Stimulated activated effector memory CD8-positive, alpha-beta T cell treated with anti-CD3 and anti-CD28 coated beads, Interleukin-12 subunit alpha, Interleukin-12 subunit beta, amount 100 ng/mL, for 72 hours (primary cell): ENCODE results near the gene MYL6B.
"Not testable (repeated sequence)": the region's sequence is repeated elsewhere in the genome, so short reads cannot be mapped to it uniquely, and the experiment has no call there.

Experiments
- ATAC-seq: fragments of 150-1000 bp; cut with Tn5 transposase; 2 replicates; pipeline ENCODE4 v1.10.0; 2021
- DNase-seq, 2 donors: peaks; one replicate each; pipeline ENCODE4 v3.0.0; 2021 to 2022; ENCODE audit warnings: low spot score in 2 of 2
- H3K27ac Mint-ChIP-seq: one replicate; pipeline ENCODE4 v1.8.0; 2022; ENCODE audit warnings: mild to moderate bottlenecking, mixed read lengths
- H3K36me3 Mint-ChIP-seq: one replicate; pipeline ENCODE4 v1.8.0; 2022; ENCODE audit warnings: mild to moderate bottlenecking, mixed read lengths
- H3K4me1 Mint-ChIP-seq: one replicate; pipeline ENCODE4 v1.8.0; 2022; ENCODE audit warnings: mixed read lengths
- H3K4me3 Mint-ChIP-seq: one replicate; pipeline ENCODE4 v1.8.0; 2022; ENCODE audit warnings: mild to moderate bottlenecking, mixed read lengths
- H3K9me3 Mint-ChIP-seq: one replicate; pipeline ENCODE4 v1.8.0; 2022; ENCODE audit warnings: mixed read lengths

MYL6B gene

DNA sequence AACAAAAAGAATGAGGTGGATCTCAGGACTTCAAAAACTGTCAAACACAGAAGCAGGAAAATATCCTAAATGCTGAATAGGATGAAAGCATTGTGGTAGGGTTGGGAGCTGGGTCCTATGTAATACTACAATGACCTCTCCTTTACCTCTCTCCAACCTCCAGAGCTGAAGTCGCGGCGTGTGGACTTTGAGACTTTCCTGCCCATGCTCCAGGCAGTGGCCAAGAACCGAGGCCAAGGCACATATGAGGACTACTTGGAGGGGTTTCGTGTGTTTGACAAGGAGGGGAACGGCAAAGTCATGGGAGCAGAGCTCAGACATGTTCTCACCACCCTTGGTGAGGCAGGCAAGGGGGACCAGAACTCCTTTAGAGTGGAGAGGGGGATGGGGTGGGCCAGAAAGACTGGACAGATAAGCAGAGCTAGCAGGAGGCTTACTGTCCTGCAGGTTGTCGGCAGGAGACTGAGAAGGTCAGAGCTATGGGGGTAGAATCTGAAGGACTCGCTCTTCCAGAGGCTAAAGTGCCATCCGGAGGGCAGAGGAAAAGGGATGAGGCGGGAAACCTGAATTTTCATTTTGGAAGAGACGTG lies 3.0 kb downstream of the MYL6B start:
- H3K9me3 Mint-ChIP-seq: no peaks in the 10 kb centered on the region
- peak overlapping the region; percentile 98 for H3K27ac Mint-ChIP-seq
- peaks cover 82% of the 10 kb centered on the region for H3K36me3 Mint-ChIP-seq
- DNase-seq: no peak
- peaks cover 79% of the 10 kb centered on the region for H3K4me1 Mint-ChIP-seq
- H3K4me3 Mint-ChIP-seq: peak overlapping the region; percentile 6
- ATAC-seq: no peak

DNA sequence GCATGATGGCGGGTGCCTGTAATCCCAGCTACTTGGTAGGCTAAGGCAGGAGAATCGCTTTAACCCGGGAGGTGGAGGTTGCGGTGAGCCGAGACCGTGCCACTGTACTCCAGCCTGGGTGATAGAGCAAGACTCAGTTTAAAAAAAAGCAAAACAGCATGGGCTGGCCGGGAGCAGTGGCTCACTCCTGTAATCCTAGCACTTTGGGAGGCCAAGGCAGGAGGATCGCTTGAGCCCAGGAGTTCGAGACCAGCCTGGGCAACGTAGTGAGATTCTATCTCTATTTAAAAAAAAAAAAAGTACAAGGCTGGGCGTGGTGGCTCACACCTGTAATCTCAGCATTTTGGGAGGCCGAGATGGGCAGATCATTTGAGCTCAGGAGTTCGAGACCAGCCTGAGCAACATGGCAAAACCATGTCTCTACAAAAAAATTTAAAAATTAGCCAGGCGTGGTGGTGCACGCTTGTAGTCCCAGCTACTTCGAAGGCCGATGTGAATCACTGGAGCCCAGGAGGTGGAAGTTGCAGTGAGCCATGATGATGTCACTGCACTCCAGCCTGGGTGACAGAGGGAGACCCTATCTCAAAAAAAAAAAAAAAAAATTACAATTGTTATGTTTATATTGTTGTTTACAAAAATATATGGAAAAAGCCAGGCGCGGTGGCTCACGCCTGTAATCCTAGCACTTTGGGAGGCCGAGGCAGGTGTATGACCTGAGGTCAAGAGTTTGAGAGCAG lies 4.2 kb downstream of the MYL6B start:
- Mint-ChIP-seq H3K36me3 (peaks cover 82% of the 10 kb centered on the region), H3K27ac (peak overlapping the region; percentile 98), H3K4me3 (peak overlapping the region; percentile 97), H3K4me1 (peaks cover 79% of the 10 kb centered on the region)
- DNase-seq, ATAC-seq, H3K9me3 Mint-ChIP-seq: not testable (repeated sequence)

DNA sequence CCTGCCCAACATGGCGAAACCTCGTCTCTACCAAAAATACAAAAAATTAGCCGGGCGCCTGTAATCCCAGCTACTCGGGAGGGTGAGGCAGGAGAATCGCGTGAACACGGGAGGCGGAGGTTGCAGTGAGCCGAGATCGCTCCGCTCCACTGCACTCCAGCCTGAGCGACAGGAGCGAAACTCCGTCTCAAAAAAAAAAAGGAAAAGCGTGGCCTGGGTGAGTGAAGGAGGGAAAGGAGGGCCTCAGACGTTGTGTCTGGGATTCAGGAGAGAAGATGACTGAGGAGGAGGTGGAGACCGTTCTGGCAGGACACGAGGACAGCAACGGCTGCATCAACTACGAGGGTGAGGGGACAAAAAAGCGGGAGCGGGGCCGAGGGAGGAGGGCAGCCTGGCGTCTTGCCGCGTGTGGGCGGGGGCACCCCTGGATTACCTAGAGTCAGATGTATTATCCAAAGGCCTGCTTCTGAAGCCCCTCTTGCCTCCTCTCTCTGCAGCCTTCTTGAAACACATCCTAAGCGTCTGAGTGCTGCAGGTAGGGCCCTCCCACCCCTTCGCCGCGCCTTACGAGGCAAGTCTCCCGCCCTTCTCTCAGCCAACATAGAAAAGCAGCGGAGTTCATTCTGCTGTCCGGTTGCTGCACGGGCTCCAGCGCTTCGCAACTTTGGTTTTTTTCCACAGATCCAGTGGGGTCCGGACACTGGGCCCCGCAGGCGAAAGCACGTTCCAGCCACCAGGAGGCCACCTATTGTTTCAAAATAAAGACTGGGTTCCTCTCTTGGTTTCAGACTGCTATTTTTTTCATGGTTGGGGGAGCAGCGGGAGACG lies 5.0 kb downstream of the MYL6B start:
- DNase-seq (peak in 1 of 2 donors; percentile 79), ATAC-seq (peak; percentile 56)
- peaks cover 83% of the 10 kb centered on the region for H3K36me3 Mint-ChIP-seq
- H3K4me3 Mint-ChIP-seq: peak overlapping the region; percentile 97
- H3K4me1 Mint-ChIP-seq: peaks cover 81% of the 10 kb centered on the region
- H3K9me3 Mint-ChIP-seq: no peaks in the 10 kb centered on the region
- peak overlapping the region; percentile 98 for H3K27ac Mint-ChIP-seq

DNA sequence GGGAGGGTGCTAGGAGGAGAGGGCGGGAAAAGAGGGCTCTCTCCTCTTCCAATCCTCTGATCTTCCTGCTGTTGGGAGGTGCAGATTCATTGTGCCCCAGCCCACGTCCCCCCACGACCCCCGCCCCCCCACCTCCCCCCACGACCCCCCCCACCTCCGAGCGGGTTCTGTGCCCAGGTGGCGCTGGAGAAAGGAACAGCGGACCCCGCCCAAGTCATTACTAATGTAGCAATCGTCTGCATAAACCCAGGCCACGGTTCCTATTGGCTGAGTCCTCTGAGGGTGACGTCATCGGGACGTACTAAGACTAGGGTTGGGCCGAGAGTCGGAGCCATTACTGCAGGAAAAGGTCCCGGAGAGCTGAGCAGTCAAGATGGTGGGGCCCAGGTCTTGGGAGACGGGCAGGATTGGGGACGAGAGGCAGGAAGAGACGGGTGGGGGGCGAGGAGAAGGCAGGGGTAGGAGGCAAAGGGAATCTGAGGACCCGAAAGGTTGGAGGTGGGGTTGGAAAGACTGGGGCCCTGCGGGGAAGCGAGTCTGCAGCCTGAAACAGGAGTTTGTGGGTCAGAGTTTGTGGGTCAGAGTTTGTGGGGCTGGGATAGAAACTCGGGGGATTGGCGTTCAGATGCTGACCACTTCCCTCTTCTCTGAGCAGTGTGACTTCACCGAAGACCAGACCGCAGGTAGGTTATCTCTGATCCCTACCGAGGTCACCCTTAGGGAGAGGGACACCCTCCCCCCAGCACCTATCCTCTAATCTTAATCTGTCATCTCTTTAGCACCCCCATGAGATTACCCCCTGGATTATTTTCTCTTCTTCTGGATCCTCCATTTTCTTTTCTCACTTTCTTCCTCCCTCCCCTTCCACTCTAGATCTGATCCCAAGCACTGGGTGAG lies 5.9 kb downstream of the MYL6B start, which contains the start of gene MYL6:
MYL6 (plus strand) TSS at position 331 of the 897 bp plus-strand sequence; CDS start at position 374, 43 bp downstream.
- DNase-seq (peak; percentile 74 to 93), ATAC-seq (peak; percentile 92)
- no peaks in the 10 kb centered on the region for H3K9me3 Mint-ChIP-seq
- H3K27ac Mint-ChIP-seq: peak within 1 kb of the TSS; percentile 98
- peak within 1 kb of the TSS; percentile 97 for H3K4me3 Mint-ChIP-seq
- H3K36me3 Mint-ChIP-seq: peaks cover 91% of the 10 kb centered on the region
- H3K4me1 Mint-ChIP-seq: peaks cover 77% of the 10 kb centered on the region

DNA sequence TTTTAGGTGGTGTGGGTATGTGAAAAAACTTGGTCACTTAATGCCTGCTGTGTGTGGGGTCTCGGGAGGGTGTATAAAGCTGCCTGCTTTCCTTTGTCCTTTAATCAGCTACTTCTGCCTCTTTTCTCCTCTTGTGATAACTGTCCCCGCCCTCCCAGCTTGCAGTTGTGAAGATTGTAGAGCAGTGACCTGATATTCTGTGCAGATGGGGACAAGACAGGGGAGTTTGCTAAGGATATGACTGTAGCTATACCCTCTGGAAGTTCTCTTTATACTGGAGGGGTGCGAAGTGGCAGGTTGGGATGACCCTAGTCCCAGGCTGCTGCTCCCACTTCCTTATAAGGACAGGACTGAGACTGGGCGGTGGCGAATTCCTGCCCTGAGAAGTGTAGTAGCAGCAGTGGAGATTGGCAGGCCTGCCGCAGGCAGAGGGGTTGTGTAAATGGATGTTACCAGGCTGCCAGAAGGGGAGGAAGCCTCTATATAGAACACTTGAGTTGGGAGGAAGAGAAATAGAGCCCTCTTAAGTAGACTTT lies 6.6 kb downstream of the MYL6B start:
- Mint-ChIP-seq H3K9me3 (no peaks in the 10 kb centered on the region), H3K27ac (peak overlapping the region; percentile 98), H3K4me3 (peak overlapping the region; percentile 97), H3K36me3 (peaks cover 98% of the 10 kb centered on the region), H3K4me1 (peaks cover 70% of the 10 kb centered on the region)
- DNase-seq: no peak
- no peak for ATAC-seq

DNA sequence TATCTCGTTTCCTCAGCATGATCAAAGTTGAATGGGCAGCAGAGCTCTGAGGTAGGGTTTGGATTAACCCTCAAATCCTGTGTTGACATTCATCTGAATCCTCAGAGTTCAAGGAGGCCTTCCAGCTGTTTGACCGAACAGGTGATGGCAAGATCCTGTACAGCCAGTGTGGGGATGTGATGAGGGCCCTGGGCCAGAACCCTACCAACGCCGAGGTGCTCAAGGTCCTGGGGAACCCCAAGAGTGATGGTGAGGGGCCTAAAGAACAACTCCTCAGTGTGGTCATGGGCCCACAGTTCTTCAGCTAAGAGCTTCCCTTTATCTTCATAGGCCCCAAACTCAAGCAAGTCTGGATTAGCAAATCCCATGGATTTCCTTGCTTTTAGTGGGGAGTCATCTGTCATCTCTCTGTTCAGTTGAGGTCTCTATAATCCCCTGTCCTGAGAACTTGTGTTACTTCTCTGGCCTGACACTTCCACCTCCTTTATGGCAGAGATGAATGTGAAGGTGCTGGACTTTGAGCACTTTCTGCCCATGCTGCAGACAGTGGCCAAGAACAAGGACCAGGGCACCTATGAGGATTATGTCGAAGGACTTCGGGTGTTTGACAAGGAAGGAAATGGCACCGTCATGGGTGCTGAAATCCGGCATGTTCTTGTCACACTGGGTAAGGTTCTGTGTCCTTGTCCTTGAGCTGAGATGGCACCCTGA lies 7.2 kb downstream of the MYL6B start:
- Mint-ChIP-seq H3K27ac (peak overlapping the region; percentile 98), H3K9me3 (no peaks in the 10 kb centered on the region), H3K4me3 (peak overlapping the region; percentile 97), H3K36me3 (peaks cover 100% of the 10 kb centered on the region), H3K4me1 (peaks cover 72% of the 10 kb centered on the region)
- ATAC-seq: no peak
- no peak for DNase-seq

DNA sequence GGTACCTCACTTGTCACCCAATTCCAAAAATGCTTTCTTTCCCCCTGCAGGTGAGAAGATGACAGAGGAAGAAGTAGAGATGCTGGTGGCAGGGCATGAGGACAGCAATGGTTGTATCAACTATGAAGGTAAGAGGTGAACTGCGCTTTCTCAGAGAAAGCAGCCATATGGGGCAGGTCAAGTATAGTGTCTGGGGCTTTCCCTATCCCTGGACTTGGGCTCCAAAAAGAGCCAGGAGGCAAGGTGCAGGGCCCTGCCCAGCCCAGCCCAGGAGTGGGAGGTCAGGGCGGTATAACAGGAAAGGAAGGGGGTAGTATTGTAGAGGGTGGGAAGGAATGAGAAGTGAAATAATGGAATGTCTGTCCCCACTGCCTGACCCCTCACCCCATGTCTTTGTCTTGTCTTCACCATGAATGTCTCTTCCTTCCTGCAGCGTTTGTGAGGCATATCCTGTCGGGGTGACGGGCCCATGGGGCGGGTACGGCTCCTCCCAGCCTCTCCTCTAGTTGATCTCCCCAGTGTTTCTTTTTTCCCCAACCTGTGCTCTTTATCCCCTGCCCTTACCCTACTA lies 7.9 kb downstream of the MYL6B start:
- H3K9me3 Mint-ChIP-seq: no peaks in the 10 kb centered on the region
- peak overlapping the region; percentile 98 for H3K27ac Mint-ChIP-seq
- DNase-seq (peak in 1 of 2 donors; percentile 34), ATAC-seq (peak; percentile 60)
- peaks cover 100% of the 10 kb centered on the region for H3K36me3 Mint-ChIP-seq
- peak overlapping the region; percentile 97 for H3K4me3 Mint-ChIP-seq
- H3K4me1 Mint-ChIP-seq: peaks cover 67% of the 10 kb centered on the region

DNA sequence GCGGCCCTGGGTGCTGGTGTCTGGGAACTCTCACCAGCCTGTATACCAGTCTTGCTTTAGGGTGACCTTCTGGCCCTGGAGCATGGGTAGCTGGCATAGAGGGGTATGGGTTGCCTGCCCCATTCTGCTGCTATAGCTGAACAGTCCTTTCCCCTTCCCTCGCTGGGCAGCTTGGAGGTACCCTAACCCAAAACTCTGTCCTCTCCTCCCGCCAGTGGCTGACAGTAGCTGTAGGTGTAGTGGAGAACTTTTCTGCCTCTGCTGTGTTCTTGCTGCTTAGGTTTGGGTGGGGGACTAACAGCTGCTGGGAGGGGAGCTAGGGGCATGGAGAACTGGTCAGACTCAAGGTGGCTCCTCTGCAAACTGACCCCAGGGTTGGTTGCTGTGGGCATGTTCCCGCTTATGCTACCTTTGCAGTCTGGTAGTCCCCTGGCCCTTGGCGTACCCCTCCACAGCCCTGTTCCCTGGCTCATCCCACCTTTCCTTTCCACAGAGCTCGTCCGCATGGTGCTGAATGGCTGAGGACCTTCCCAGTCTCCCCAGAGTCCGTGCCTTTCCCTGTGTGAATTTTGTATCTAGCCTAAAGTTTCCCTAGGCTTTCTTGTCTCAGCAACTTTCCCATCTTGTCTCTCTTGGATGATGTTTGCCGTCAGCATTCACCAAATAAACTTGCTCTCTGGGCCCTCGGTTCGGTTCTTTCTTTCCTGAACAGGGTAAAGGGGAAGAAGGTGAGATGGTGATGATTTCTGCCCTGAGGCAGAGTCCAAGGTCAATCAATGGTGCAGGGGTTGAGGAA lies 8.7 kb downstream of the MYL6B start:
- peak overlapping the region; percentile 97 for H3K4me3 Mint-ChIP-seq
- ATAC-seq: no peak
- no peak for DNase-seq
- H3K27ac Mint-ChIP-seq: peak overlapping the region; percentile 98
- no peaks in the 10 kb centered on the region for H3K9me3 Mint-ChIP-seq
- H3K36me3 Mint-ChIP-seq: peaks cover 100% of the 10 kb centered on the region
- peaks cover 63% of the 10 kb centered on the region for H3K4me1 Mint-ChIP-seq

DNA sequence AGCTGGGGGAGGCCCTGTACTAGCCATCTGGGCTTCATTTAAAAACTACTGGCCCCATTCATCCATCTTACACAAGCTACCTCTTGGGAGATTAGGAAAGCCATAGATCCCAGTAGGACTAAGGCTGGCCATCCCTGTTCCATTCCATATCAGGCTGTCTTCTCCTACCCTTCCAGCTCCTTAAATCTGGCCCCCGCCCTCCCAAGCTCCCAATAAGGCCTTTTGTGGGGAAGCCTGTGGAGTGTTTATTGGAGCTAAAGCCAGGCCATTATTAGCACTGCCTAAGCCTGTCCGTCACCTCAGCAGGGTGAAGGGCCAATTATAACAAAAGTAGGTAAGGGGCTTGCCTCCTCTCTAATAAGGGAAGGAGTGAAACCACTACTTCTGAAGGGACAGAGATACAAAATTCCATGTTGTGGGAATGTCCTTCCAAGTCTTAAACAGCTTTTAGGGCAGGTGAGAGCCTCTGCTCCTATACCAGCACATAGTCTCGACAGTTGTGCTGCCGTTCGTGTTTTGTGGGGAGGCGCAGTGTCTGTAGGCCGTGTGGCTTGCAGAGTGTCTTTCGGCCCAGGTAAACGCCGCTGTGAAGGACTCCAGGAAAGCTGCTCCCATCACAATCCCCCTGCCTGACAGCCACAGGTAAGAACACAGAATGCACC lies 9.4 kb downstream of the MYL6B start:
- DNase-seq (no peak), ATAC-seq (no peak)
- Mint-ChIP-seq H3K4me1 (peaks cover 63% of the 10 kb centered on the region), H3K36me3 (peaks cover 100% of the 10 kb centered on the region), H3K9me3 (no peaks in the 10 kb centered on the region), H3K27ac (peak overlapping the region; percentile 98), H3K4me3 (peak overlapping the region; percentile 97)

DNA sequence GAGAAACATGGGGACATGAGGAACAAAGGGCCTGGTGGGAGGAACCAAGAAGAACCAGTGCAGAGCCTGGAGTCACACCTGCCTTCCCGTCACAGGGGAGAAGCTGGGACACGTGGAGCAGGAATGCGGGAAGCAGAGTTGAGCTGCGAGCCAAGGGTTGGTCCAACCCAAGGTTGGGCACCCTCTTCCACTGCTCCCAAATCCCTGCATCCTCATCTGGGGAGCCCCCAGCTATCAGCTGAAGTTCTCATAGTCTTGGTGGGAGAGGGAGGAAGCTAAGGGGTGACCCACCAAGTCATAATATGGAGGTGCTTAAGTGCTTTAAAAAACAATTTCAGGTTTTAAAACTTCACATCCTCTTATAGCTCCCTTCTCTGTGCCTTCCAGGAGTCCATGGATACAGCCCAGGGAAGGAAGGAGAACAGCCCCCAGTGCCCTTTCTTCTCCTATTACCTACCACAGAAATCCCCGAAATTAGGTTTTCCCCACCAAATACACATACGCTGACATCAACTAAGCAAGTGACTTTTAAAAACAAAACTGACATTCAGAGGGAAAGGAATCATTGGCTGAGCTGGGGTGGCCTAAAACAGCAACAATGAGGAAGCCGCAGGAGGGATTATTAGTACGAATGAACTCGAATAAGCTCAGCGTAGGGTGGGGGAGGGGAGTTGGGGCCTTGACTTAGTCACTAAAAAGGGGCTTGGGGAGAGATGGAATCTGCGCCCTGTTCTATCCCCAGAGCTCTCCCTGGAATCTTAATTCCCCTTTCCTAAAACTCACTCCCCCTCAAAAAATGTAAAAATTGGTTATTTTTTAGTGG lies 10.3 kb downstream of the MYL6B start:
- H3K36me3 Mint-ChIP-seq: peaks cover 100% of the 10 kb centered on the region

DNA sequence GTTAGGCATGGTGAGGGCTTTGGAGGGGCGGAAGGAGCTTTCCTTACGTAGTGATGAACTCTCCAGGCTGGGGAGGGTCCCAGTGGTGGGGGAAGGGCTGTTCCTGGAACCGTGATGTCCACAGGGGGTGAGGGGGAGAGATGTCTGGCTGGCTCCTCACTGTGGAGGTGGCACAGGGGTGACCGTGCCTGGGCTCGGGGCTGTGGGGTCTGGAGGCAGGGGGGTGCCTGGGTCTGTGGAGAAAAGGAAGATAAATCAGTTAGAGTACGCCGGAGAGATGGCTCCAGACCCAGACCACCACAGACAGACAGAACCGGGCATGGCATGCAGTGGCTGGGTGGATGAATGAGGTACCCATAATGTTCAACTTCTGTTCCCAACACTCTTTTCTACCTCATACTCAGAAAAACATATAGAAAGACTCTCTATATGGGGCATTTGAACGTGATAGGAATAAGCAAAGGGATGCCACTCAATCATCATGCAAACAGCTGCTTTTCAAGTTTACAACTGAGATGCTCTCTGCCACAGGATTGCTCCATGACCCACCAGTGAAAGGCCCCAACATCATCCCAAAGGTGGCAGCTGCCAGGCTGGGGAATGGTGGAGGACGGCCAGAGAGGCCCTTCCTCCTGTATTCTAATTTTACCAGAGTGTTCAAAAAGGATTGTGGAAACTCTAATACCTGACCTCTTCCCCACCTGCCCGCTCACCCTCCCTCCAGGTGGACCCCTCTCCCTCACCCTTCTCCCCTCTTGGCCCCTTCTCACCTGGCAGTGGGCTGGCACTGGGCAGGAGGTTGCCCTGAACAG lies 11.4 kb downstream of the MYL6B start:
- H3K36me3 Mint-ChIP-seq: peaks cover 100% of the 10 kb centered on the region
- H3K27ac Mint-ChIP-seq: peak overlapping the region; percentile 98
- no peak overlapping the region for H3K4me3 Mint-ChIP-seq
- DNase-seq (no peak), ATAC-seq (no peak)
- peaks cover 48% of the 10 kb centered on the region for H3K4me1 Mint-ChIP-seq
- no peaks in the 10 kb centered on the region for H3K9me3 Mint-ChIP-seq

More for the DNA sequence above, 10.3 kb downstream of the MYL6B start:
- Mint-ChIP-seq H3K4me1 (peaks cover 55% of the 10 kb centered on the region), H3K27ac (peak overlapping the region; percentile 98), H3K9me3 (no peaks in the 10 kb centered on the region), H3K4me3 (no peak overlapping the region)
- DNase-seq (no peak), ATAC-seq (no peak)
